SU-DHL-6 (cell line): ENCODE measurements around the gene PITPNM3.

Experiments used
- EZH2phosphoT487 ChIP-seq: fragments of 200-600 bp; sonication (generic), shearing (Covaris generic); conservative IDR thresholded peaks from 2 replicates; pipeline ENCODE4 v1.6.1; 2018; ENCODE audit warnings: mild to moderate bottlenecking, antibody characterized with exemption, low read length, moderate library complexity, mixed read lengths
- TF ChIP-seq, protein P1 (sequence below): fragments of 200-600 bp; sonication (generic); IDR thresholded peaks from one replicate; pipeline ENCODE4 v1.5.1; 2017; ENCODE audit warnings: antibody characterized with exemption, mild to moderate bottlenecking, low read length, moderate library complexity; ENCODE audit not compliant: insufficient read depth, poor library complexity, severe bottlenecking

- TF ChIP-seq, protein P1, sequence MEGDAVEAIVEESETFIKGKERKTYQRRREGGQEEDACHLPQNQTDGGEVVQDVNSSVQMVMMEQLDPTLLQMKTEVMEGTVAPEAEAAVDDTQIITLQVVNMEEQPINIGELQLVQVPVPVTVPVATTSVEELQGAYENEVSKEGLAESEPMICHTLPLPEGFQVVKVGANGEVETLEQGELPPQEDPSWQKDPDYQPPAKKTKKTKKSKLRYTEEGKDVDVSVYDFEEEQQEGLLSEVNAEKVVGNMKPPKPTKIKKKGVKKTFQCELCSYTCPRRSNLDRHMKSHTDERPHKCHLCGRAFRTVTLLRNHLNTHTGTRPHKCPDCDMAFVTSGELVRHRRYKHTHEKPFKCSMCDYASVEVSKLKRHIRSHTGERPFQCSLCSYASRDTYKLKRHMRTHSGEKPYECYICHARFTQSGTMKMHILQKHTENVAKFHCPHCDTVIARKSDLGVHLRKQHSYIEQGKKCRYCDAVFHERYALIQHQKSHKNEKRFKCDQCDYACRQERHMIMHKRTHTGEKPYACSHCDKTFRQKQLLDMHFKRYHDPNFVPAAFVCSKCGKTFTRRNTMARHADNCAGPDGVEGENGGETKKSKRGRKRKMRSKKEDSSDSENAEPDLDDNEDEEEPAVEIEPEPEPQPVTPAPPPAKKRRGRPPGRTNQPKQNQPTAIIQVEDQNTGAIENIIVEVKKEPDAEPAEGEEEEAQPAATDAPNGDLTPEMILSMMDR, result no peak
- TF ChIP-seq EZH2phosphoT487, result no peak
These were observed 21.4 kb downstream of the PITPNM3 start for GRCh38 chr17:6534846-6535514.
